Effector memory CD4-positive, alpha-beta T cell (primary cell): ENCODE results near the gene CITED1.

Experiments
- DNase-seq, 3 donors: peaks; one replicate each; pipeline ENCODE4 v3.0.0-alpha.2; 2020
- H3K27ac ChIP-seq: 2 replicates; pipeline ENCODE4 v1.7.0; 2013; ENCODE audit warnings: mild to moderate bottlenecking, low read length, moderate library complexity; ENCODE audit not compliant: insufficient read depth, poor library complexity, severe bottlenecking
- H3K27me3 ChIP-seq: replicated peaks from 2 replicates; pipeline ENCODE4 v1.7.0; 2013; ENCODE audit warnings: mild to moderate bottlenecking, low read length; ENCODE audit not compliant: insufficient read depth, control insufficient read depth, poor library complexity, severe bottlenecking
- H3K36me3 ChIP-seq: 2 replicates; pipeline ENCODE4 v1.7.0; 2013; ENCODE audit warnings: mild to moderate bottlenecking, low read length, moderate library complexity; ENCODE audit not compliant: control insufficient read depth, insufficient read depth
- H3K4me1 ChIP-seq: 2 replicates; pipeline ENCODE4 v1.7.0; 2013; ENCODE audit warnings: low read length, mild to moderate bottlenecking; ENCODE audit not compliant: control insufficient read depth, insufficient read depth, poor library complexity, severe bottlenecking
- H3K4me3 ChIP-seq: 2 replicates; pipeline ENCODE4 v1.7.0; 2013; ENCODE audit warnings: low read length, low read depth, mild to moderate bottlenecking; ENCODE audit not compliant: insufficient read depth, poor library complexity, severe bottlenecking
- H3K9me3 ChIP-seq: 2 replicates; pipeline ENCODE4 v1.7.0; 2013; ENCODE audit warnings: mild to moderate bottlenecking, low read length, moderate library complexity; ENCODE audit not compliant: control insufficient read depth

CITED1 gene

DNA sequence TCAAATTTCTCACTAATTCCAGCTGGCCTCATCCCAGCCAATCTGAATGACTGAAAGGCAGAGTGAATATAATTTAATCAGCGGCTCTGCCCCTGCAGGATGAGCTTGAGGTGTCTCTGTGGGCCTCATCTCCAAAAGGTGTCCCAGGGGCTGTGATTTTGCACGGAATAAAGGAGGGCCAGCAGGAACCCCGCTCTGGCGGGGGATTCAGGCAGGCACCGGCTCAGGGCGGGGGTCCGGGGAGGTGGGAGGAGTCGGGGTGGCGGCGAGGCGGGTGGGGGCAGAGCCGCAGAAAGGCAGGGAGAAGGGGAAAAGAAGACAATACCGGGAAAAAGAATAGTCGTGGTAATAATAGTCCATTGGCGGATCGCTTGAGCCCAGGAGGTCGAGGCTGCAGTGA is 50.9 kb downstream of the CITED1 start:
- H3K4me3 ChIP-seq: no peak overlapping the region
- no peaks in the 10 kb centered on the region for H3K36me3 ChIP-seq
- H3K27ac ChIP-seq: no peak overlapping the region
- H3K4me1 ChIP-seq: no peaks in the 10 kb centered on the region
- DNase-seq: no peak
- H3K27me3 ChIP-seq: no peaks in the 10 kb centered on the region
- H3K9me3 ChIP-seq: no peaks in the 10 kb centered on the region

DNA sequence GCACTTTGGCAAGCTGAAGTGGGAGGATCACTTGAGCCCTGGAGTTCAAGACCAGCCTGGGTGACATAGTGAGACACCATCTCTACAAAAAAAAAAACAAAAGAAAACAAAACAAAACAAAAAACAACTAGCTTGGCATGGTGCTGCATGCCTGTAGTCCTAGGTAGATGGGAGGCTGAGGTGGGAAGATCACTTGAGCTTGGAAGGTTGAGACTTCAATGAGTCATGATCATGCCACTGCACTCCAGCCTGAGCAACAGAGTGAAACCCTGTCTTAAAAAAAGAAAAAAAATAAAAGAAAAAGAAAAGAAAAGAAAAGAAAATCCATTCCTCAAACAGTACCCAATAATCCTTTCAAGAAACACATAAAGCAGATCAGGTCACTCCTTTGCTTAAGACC is 52.0 kb downstream of the CITED1 start:
- no peaks in the 10 kb centered on the region for H3K4me1 ChIP-seq
- DNase-seq: no peak
- no peak overlapping the region for H3K27ac ChIP-seq
- no peaks in the 10 kb centered on the region for H3K9me3 ChIP-seq
- no peaks in the 10 kb centered on the region for H3K36me3 ChIP-seq
- no peak overlapping the region for H3K4me3 ChIP-seq
- no peaks in the 10 kb centered on the region for H3K27me3 ChIP-seq
